ENCODE data around the gene TFF3.

TFF3 gene

DNA sequence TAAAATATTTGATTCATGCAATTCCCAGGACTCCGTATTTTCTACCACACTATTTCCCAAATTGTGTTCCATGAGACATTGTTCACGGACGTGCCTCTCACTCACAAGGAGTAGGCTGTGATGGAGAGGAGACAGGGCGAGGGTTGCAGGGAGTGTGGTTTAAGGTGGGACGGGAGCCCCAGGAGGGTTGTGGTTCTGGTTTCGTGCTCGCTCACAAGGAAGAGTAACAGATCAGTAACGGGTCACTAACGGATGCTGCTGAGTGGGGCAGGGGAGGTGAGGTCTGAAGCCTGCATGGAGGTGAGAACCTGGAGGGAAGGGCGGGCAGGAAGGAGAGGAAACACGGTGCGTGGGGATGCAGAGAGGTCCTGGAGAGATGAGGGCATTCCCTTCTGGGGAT, 28.8 kb downstream of the TFF3 start:
- DNase-seq = no peak

DNA sequence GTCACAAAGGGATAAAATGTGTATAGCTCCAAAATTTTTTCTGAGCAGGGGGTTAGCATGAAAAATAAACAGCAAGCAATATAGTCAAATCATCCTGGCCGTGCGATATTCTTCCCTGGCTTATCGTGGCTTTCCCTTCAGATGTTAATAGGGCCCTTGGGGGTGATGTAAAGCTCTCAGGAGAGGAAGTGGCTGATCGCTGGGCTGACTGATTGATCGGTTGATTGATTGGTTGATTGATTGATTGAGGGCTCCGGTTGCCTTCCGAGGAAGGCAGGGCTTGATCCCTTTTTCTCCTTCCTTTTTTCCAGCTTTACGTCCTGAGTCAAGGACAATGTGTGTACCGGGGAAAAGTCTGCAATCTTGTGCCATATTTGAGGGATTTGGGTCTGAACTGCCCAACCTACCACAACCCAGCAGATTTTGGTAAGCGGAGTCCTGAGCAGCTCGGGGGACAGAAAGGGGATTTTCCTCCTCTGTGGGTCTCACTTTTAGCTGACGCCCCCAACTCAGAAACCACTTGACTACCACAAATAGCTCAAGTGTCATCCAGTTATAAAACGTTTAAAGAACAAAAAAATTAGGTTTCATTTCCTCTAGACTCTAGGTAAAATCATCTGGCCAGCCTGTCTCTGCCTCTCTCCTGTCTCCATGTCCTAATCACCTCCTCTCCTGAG, 29.5 kb downstream of the TFF3 start:
- no peak for DNase-seq

DNA sequence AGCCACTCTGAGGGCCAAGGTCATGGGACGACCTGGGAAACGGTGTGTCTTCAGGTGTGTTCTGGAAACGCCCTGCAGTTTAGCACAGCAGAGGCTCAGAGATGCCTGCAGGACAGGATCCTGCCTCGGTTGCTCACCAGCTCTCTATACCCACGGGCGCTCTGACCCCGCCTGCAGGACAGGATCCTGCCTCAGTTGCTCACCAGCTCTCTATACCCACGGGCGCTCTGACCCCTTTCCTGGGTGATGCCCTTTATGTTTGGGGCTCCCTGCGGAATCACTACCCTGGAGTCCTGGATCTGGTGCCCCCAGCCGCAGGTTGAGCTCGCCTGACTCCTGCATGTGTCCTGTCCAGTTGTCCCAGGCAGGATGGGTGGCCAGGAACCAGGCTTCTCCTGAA, 32.5 kb downstream of the TFF3 start:
- no peak for DNase-seq

DNA sequence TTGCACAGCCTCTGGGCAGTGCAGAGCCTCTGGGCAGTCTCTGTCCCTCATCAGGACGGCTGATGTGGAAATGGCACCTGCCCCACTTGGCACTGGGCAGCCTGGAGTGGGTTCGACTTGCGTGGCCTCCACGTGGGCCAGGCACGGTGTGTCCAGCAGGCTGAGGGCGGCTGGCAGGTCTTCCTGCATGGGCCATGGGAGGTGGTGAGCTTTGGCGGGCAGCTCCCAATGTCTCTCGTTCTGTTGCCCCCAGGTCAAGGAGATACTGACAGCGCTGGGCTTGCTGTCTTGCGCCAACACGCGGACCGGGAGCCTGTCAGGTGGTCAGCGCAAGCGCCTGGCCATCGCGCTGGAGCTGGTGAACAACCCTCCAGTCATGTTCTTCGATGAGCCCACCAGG, 33.2 kb downstream of the TFF3 start:
- DNase-seq = no peak

DNA sequence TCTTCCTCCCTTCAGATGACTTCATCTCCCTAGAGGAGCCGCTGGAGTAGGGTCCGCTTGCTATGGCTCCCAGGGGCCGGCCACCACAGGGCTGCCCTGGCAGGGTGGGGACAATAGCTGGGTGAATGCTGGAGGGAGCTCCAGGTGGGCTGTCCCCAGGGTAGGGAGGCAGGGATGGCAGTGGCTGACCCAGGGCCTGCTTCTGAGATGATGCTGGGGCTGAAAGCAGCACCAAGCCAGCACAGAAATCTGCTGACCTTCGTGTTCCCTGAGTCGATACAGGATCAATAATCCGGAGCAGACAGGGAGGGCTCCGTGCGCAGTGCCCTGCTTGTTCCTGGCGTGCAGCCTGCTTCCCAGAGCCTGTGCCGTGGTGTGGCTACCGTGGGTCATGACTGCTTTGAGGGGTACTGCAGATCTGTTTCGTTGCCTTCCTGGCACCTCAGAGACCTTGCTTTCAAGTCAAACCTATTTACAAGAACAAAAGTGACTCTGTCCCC, 34.0 kb downstream of the TFF3 start:
- no peak for DNase-seq

DNA sequence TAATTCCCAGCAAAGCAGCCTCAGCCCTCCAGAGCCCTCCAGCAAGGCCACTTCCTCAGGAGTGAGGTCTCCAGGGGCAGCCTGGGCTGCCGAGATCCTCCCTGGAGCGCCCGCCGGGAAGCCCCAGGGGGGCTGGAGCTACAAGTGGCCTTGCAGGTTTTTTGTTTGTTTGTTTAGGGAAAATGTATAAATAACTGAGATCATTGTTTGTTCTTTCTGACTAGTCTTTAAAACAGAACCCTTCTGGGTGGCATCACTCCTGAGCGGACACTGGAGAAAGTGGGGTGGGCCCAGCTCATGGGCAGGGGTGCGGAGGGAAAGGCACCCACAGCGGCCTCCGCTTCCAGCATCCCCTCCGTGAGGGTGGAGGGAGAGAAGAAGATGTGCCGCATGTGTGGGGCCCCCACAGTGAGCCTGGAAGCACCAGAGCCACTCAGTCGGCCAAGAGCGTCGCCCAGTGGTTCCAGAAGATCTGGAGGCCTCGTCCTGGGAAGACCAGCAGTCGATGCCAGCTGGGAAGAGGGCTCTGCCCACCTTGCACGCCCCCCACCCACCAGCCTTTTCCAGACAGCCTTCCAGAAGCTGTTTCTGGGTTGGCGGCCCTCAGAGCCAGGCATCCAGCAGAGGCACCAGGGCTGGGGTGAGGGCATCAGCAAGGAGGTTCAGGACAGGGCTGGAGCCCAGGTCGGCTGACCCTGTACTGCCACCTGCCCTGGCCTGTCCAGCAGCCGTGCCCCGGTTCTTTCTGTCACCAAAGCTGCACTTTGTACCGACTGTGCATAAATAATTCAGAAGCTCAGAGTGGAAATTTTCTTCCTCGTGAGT, 34.6 kb downstream of the TFF3 start:
- no peak for DNase-seq

DNA sequence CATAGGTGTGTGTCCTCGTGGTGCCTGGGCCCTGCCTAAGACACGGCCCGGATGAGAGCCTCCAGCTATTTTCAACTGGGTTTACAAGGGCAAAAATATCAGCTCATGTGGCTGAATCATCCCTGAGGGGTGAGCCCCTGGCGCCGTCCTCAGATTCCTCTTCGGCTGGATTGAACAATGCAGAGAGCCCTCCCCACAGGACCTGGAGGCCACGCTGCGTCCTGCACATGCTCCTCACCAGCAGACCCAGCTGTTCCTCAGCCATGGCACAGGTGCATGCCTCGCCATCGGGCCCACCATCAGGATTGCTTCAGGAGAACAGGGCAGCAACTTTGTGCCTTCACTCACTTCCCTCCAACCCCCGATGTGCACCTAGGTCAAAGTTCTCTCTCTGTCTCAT, 35.3 kb downstream of the TFF3 start:
- no peak for DNase-seq

DNA sequence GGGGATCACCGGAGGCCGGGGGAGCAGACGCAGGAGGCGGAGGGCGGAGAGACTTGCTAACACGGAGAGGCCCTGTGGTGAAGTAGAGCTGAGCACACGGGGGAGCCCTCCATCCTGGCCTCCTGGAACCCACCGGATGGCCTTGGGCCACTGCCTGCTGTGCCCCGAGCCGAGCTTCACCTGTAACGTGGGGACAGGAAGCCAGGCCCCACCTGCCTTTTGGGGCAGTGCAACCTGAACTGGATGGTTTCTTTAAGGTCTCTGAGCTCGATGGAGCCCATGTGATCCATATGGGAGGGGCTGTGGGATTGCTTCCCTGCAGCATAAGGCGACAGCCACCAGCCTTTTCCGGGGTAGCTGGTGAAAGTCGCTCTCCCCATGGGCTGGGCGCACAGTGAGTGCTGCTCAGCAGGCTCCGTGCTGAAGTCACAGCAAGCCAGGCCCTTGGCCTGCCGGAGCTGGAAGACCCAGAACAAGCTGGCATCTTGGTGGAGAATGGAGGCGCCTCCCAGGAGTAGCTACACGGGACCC, 35.8 kb downstream of the TFF3 start:
- DNase-seq = no peak

DNA sequence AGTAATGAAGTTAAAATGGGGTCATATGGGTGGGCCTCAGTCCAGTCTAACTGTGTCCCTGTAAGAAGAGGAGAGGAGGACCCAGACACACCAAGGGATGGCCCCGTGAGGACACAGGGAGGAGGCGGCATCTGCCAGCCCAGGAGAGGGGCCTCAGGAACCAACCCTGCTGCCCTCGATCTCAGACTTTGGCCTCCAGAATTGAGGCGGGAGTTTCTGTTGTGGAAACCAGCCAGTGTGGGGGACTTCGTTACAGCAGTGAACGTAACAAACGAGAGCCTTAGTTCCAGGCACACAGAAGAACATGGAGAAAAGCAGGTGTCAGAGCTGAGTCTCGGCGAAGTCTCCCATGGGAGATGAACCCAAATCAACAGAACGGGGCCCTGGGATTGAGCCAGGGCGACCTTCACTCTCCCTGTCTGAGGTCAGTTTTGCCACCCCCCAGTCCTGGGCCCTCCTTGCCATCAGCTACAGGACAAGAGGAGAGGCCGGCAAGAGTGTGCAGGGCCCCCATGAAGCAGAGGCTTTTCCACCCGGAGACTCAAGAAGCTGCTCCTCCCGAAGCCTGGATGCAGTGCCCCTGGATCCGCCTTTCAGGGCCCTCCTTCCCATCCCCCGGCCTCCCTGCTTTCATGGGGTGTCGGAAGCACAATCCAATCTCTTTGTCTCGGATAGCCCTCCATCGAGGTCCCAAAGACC, 36.6 kb downstream of the TFF3 start:
- DNase-seq = no peak

DNA sequence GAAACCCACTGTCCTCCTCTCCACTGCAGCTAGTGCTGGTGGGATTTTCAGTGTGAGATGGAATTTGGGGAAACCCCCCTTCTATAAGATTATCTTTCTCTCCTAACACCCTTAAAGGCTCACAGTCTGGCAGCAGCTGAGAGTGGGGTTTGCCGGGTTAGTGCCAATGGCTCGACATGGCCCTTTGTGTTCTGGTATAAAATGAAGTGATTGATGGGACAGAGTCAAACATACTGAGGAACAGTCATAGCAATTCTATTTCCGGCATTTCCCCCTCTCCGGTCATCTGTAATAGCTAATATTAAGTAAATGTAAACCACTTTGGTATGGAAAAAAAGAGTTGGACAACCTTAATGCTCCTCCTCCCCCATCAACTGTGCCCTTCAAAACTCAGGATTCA, 37.6 kb downstream of the TFF3 start:
- no peak for DNase-seq

DNA sequence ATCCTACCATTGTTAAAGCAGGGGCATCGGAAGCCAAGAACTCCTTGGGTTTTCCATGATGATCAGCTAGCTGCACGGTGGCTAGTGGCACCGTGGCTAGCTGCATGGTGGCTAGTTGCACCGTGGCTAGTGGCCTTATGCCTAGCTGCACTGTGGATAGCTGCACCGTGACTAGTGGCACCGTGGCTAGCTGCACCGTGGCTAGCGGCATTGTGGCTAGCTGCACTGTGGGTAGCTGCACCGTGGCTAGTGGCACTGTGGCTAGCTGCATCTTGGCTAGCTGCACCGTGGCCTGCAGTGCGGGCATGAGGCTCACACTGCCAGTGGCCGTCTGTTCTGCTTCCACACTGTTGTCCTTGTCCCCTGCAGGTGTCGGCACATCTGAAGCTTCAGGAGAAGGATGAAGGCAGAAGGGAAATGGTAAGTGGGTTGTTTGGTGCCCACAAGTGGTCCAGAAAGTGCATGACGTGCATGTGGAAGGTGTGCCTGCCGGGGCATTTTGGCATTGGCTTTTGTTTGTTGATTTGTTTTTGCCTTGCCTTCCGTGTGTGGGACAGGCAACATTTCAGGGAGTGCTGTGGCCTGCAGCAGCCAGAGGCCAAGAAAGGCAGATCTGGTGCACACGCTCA, 38.6 kb downstream of the TFF3 start:
- no peak for DNase-seq

DNA sequence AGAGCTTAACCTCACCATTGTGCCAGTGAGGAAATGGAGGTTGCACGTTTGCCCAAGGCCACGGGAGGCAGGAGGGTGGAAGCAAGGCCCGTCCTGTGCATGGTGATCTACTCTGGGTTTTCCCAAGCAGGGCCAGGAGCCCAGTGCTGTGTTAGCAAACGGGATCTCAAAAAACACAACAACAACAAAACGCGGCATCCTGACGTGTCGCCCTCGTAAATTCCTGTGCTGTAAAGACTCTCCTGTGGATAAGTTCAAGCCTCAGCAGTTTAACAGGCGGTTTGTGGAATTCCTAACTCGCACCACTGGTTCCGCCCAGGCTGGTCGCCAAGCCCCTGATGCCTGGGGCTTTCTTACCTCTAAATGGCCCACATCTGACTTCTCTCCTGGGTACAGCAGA, 39.1 kb downstream of the TFF3 start:
- no peak for DNase-seq

DNA sequence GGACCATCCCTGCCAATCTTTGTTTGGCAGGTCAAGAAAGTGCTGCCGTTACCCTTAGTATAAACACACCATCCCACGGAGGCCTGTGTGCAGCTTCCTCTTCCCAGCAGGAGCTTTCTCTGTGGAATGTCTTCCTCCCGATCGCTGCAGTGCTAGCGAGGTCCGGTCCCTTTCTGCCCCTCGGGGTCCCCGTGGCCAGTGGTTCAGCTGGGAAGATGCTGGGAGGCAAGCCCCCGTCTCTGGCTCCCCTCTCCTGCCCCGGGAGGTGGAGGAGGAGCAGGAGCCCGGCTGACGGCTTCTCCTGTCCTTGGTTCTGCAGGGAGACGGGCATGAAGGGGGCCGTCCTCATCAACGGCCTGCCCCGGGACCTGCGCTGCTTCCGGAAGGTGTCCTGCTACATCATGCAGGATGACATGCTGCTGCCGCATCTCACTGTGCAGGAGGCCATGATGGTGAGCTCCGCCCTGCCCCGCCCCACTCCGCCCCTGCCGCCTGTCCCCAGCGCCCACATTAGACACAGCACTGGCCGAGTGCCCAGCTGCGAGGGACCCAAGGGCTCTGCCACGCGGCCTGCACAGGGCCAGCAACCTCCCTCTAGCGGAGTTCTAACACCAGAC, 42.1 kb downstream of the TFF3 start:
- DNase-seq = no peak

DNA sequence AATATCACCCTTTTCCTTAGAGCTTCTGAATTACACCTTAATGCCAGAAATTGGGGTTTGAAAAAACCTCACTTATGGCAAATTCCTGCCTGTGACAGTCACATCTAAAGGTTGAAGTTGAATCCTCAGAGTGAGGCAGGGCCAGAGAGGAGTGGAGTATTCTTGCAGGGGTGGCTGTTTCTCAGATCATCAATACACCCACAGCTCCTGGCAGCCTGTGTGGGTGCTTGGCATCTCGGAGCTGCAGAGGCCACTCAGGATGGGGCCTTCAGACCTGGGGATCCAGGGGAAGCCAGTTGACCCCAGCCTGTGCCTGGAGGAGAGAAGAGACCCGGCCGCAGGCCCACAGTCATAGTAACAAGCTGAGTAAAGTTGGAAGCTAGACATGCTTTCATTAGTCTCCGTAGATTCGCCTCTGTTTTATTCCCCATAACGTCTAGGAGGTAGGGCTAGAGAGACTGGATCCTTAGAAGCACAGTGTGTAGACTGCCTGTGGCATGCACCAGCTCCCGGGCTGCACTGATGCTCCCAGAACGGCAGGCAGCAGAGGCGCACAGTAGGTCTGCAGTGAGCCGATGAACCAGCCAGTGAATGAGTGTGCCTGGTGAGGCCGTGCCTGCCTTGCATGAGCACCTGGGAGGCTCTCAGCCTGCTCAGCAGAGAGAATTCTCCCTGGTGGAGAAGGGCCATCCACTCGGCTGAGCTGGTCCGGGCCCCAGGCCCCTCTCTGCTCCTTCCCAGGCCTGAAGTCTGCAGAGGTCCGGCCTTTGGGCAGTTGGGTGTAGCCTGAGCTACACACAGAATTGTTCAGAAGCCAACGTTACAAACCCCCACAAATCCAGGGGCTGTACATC, 42.9 kb downstream of the TFF3 start:
- no peak for DNase-seq

DNA sequence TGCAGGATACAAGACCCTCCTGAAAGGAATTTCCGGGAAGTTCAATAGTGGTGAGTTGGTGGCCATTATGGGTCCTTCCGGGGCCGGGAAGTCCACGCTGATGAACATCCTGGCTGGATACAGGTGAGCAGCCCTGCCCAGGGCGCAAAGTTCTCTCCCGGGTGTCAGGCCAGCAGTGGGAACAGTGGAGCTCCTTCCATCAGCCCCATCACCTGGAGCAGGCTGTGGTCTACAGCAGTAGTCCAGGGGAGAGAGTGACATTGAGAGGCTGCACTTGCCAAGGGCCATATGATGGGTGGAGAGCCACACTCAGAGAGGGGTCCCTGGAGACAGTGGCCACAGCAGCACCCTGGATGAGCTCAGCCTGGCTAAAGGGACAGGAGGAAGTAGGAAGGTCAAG, 44.1 kb downstream of the TFF3 start:
- DNase-seq = no peak

DNA sequence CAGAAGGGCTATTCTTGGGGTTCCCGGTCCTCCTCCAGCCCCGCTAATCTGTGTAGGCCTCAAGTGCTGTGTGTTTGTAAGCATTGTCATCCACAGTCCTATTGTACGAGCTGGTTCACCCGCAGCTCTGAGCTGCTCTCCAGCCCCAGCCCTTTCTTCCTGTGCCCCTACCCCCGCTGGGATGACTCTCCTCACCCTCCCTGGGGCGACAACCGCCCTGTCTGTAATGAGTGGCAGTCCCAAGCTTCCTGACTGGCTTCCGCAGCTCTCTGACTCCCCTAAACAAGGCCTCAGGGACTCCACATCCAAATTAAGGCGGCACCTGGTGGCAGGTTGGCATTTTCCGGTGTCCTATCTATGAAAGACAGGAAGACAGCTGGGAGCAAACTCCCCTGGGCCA, 45.8 kb downstream of the TFF3 start:
- DNase-seq = no peak

DNA sequence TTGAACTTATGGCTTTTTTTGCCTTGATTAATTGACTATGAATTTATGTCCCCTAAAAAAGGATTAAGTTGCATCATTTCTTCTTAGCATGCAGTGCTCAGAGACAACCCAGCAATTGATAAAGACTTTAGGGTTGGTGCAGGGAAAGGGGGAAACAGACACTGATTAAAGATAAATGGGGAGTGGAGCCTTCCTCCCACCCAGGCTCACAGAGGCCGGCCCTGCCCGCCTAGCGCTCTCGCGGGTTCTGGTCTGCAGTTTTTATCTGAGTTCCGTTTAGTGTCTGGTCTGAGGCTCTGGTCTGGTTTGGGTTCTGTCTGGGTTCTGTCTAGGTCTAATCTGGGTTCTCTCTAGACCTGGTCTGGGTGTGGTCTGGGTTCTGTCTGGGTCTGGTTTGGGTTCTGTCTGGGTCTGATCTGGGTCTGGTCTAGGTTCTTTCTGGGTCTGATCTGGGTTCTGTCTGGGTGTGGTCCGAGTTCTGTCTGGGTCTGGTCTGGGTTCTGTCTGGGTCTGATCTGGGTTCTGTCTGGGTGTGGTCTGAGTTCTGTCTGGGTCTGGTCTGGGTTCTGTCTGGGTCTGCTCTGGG, 48.1 kb downstream of the TFF3 start:
- DNase-seq = no peak

DNA sequence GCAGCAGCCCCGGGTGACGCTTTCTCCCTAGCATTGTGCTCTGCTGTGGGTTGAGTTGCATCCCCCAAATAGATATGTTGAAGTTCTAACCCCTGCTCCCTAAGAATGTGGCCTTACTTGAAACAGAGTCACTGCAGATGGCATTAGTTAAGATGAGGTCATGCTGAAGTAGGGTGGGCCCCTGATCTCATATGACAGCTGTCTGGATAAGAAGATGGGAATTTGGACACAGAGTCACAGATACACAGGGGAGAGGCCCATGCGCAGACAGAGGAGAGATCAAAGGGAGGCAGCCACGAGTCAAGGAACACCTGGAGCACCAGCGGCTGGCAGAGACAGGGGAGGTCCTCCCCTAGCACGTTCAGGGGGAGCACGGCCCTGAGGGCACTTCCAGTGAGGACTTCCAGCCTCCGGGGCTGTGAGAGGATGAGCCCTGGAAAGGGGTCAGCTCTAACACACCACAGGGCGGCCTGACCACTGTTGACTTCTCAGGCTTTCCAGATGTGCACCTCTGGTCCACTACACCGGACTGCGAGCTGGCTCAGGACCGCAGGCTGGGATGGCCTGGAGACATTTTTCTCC, 49.9 kb downstream of the TFF3 start:
- DNase-seq = no peak

DNA sequence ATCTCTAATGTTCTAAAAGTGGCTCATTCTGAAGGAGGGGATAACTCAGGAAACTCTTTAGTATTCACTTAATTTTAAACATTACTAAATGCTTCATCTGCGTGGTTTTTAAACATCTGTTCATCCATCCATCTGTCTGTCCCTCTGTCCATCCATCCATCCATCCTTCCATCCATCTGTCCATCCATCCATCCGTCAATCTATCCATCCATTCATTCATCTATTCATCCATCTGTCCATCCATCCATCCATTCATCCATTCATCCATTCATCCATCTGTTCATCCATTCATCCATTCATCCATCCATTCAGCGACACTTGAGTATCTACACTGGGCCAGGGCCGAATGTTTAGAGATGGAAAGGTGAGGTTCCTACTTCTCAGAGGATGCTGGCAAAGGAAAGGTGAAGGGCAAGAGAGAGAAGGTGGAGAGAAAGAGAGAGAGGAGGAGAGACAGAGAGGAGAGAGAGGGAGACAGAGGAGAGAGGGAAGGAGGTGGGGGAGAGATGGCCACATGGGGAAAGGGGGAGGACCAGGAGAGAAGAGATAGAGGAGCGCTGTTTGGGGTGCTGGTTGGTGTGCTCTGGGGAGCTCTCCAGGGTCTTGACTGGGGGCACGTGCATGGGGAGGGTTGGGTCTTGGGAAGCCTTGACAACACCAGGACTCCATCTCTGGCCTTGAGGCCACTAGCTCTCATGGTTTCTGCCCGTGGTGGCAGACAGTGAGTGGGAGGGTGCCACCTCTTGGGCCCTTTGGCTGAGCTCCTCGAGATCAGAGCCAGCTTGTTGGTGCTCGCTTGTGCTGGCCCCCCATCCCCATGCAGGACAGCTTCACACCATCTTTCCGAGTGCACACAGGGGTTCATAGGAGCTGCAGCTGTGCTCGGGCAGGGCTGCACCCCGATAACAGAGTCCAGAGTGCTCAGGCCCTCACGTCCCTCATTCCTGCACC, 50.7 kb downstream of the TFF3 start:
- DNase-seq = no peak

Data from CD4-positive, alpha-beta T cell treated with Interleukin-4 for 4 hours (primary cell).